Tibial nerve (tissue), 3 donors: ENCODE measurements around the gene ADAMTS17.

ENCODE experiments used
- CTCF ChIP-seq, 5 experiments: fragments of 200-600 bp in 3 of 5; fragments of 450-650 bp in 2 of 5; sonication (generic) in 3 of 5; IDR thresholded peaks; one replicate each; pipeline ENCODE4 v1.5.1; 2016 to 2019; ENCODE audit warnings: antibody characterized with exemption in 5 of 5, mild to moderate bottlenecking in 3 of 5, moderate library complexity in 2 of 5
- POLR2A ChIP-seq, 2 donors: fragments of 450-650 bp; IDR thresholded peaks; one replicate each; pipeline ENCODE4 v1.6.1; 2017; ENCODE audit warnings: antibody characterized with exemption in 2 of 2, mild to moderate bottlenecking in 2 of 2, moderate library complexity in 2 of 2

- TF ChIP-seq CTCF (IDR thresholded peaks at IDR 0.05) (no peak), POLR2A (IDR thresholded peaks at IDR 0.05) (no peak)
Measured at GRCh38 chr15:100189849-100190248, 151.9 kb downstream of the ADAMTS17 start.
